A549 (cell line): Measurements from ENCODE around the gene GPI.

ENCODE experiments used
- HDAC2 ChIP-seq: fragments of 200-600 bp; sonication (generic); IDR thresholded peaks from 2 replicates; pipeline ENCODE4 v1.6.1; 2016
- KDM1A ChIP-seq: fragments of 200-600 bp; sonication (generic); IDR thresholded peaks from 2 replicates; pipeline ENCODE4 v1.6.1; 2016; ENCODE audit warnings: low read depth, mild to moderate bottlenecking
- POLR2A ChIP-seq: IDR thresholded peaks from 2 replicates; pipeline ENCODE4 v1.6.1; 2012; ENCODE audit warnings: mild to moderate bottlenecking, low read length
- POLR2AphosphoS2 ChIP-seq: conservative IDR thresholded peaks from 2 replicates; pipeline ENCODE4 v1.6.1; 2012; ENCODE audit warnings: low read length, improper control_type of control experiment, inconsistent platforms
- RCOR1 ChIP-seq: fragments of 150-350 bp; IDR thresholded peaks from 2 replicates; pipeline ENCODE4 v1.6.1; 2014; ENCODE audit warnings: antibody characterized with exemption, low read length, low read depth
- RFX5 ChIP-seq: fragments of 450-650 bp; IDR thresholded peaks from 2 replicates; pipeline ENCODE4 v1.7.1; 2014; ENCODE audit warnings: antibody characterized with exemption, mild to moderate bottlenecking, moderate library complexity
- TF ChIP-seq, protein P1 (sequence below): fragments of >200 bp; sonication (Bioruptor Twin); formaldehyde crosslinking; IDR thresholded peaks from 3 replicates; pipeline ENCODE4 v1.5.1; 2016
- TF ChIP-seq, protein P2 (sequence below): fragments of 250-450 bp; sonication (Bioruptor Pico); IDR thresholded peaks from 2 replicates; pipeline ENCODE4 v1.5.0; 2021; ENCODE audit warnings: mild to moderate bottlenecking, moderate library complexity, borderline replicate concordance
- TF ChIP-seq, protein P3 (sequence below): fragments of 150-350 bp; IDR thresholded peaks from 2 replicates; pipeline ENCODE4 v1.6.1; 2014; ENCODE audit warnings: low read depth, mild to moderate bottlenecking, low read length
- TF ChIP-seq, protein P4 (sequence below): fragments of 450-650 bp; IDR thresholded peaks from 2 replicates; pipeline ENCODE4 v1.6.1; 2014; ENCODE audit warnings: antibody characterized with exemption

DNA sequence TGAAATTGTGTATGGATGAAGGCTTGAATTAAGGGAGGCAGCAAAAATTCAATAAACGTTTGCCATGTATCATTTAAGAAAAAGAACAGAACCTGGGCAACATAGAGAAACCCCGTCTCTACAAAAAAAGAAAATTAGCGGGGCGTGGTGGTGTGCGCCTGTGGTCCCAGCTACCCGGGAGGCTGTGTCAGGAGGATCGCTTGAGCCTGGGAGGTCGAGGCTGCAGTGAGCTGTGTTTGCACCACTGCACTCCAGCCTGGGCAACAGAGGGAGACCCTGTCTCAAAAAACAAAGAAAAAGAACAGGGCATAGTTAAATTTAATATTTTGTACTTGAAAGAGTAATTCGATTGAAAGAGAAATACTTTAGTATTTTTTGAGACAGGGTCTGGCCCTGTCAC lies 64.6 kb downstream of the GPI start:
- TF ChIP-seq, protein P1, sequence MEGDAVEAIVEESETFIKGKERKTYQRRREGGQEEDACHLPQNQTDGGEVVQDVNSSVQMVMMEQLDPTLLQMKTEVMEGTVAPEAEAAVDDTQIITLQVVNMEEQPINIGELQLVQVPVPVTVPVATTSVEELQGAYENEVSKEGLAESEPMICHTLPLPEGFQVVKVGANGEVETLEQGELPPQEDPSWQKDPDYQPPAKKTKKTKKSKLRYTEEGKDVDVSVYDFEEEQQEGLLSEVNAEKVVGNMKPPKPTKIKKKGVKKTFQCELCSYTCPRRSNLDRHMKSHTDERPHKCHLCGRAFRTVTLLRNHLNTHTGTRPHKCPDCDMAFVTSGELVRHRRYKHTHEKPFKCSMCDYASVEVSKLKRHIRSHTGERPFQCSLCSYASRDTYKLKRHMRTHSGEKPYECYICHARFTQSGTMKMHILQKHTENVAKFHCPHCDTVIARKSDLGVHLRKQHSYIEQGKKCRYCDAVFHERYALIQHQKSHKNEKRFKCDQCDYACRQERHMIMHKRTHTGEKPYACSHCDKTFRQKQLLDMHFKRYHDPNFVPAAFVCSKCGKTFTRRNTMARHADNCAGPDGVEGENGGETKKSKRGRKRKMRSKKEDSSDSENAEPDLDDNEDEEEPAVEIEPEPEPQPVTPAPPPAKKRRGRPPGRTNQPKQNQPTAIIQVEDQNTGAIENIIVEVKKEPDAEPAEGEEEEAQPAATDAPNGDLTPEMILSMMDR: no peak
- TF ChIP-seq RCOR1 (no peak), POLR2A (no peak), POLR2AphosphoS2 (no peak), HDAC2 (no peak), RFX5 (no peak), KDM1A (no peak)
- TF ChIP-seq, protein P2, sequence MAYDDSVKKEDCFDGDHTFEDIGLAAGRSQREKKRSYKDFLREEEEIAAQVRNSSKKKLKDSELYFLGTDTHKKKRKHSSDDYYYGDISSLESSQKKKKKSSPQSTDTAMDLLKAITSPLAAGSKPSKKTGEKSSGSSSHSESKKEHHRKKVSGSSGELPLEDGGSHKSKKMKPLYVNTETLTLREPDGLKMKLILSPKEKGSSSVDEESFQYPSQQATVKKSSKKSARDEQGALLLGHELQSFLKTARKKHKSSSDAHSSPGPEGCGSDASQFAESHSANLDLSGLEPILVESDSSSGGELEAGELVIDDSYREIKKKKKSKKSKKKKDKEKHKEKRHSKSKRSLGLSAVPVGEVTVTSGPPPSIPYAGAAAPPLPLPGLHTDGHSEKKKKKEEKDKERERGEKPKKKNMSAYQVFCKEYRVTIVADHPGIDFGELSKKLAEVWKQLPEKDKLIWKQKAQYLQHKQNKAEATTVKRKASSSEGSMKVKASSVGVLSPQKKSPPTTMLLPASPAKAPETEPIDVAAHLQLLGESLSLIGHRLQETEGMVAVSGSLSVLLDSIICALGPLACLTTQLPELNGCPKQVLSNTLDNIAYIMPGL (CRISPR knock-in tag): no peak
- TF ChIP-seq, protein P3, sequence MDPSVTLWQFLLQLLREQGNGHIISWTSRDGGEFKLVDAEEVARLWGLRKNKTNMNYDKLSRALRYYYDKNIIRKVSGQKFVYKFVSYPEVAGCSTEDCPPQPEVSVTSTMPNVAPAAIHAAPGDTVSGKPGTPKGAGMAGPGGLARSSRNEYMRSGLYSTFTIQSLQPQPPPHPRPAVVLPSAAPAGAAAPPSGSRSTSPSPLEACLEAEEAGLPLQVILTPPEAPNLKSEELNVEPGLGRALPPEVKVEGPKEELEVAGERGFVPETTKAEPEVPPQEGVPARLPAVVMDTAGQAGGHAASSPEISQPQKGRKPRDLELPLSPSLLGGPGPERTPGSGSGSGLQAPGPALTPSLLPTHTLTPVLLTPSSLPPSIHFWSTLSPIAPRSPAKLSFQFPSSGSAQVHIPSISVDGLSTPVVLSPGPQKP: no peak
- TF ChIP-seq, protein P4, sequence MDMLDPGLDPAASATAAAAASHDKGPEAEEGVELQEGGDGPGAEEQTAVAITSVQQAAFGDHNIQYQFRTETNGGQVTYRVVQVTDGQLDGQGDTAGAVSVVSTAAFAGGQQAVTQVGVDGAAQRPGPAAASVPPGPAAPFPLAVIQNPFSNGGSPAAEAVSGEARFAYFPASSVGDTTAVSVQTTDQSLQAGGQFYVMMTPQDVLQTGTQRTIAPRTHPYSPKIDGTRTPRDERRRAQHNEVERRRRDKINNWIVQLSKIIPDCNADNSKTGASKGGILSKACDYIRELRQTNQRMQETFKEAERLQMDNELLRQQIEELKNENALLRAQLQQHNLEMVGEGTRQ: no peak
